Thyroid gland (tissue), 4 donors: ENCODE data around the gene CAPZB.

Experiments
- POLR2A ChIP-seq, 2 donors: fragments of 450-650 bp; IDR thresholded peaks; one replicate each; pipeline ENCODE4 v1.6.1; 2017; ENCODE audit warnings: antibody characterized with exemption in 2 of 2, mild to moderate bottlenecking in 2 of 2, moderate library complexity in 1 of 2
- TF ChIP-seq, protein P1 (sequence below), 6 experiments: fragments of 200-600 bp in 3 of 6; fragments of 450-650 bp in 3 of 6; sonication (generic) in 3 of 6; IDR thresholded peaks; one replicate each; pipeline ENCODE4 v1.5.1; 2016 to 2019; ENCODE audit warnings: antibody characterized with exemption in 6 of 6, mild to moderate bottlenecking in 2 of 6, inconsistent platforms in 1 of 6, moderate library complexity in 1 of 6

DNA sequence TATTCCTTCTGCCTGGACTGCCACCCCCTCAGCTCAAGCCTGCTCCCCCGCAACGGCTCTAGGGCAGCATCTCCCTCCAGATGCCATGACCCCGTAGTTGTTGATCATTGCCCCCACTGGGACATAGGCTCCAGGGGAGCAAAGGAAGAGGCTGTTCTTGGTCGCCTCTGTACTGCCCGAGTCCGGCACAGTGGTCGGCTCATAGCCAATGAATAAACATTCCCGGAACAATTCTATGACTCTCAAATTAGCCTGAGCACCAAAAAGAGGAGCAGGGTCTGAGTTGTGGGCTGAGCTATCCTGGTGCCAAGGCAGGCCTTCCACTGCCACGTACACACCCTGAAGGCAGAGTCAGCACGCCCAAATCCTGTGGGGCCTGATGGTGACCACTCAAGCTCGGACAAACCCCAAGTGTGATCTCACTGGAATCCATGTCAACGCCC lies 33.1 kb downstream of the CAPZB start:
- TF ChIP-seq, protein P1, sequence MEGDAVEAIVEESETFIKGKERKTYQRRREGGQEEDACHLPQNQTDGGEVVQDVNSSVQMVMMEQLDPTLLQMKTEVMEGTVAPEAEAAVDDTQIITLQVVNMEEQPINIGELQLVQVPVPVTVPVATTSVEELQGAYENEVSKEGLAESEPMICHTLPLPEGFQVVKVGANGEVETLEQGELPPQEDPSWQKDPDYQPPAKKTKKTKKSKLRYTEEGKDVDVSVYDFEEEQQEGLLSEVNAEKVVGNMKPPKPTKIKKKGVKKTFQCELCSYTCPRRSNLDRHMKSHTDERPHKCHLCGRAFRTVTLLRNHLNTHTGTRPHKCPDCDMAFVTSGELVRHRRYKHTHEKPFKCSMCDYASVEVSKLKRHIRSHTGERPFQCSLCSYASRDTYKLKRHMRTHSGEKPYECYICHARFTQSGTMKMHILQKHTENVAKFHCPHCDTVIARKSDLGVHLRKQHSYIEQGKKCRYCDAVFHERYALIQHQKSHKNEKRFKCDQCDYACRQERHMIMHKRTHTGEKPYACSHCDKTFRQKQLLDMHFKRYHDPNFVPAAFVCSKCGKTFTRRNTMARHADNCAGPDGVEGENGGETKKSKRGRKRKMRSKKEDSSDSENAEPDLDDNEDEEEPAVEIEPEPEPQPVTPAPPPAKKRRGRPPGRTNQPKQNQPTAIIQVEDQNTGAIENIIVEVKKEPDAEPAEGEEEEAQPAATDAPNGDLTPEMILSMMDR (IDR thresholded peaks at IDR 0.05): no peak
- no peak for TF ChIP-seq POLR2A (IDR thresholded peaks at IDR 0.05)
